Right atrium auricular region (tissue), 2 donors: ENCODE data around the gene HNRNPUL2. TPM values are rescaled to one million over a fixed set of nuclear protein-coding genes. Genes with fewer than 3 reads are reported as not detected.
"Not testable (repeated sequence)": the region's sequence is repeated elsewhere in the genome, so short reads cannot be mapped to it uniquely, and the experiment has no call there.

Source experiments
- DNase-seq: peaks from one replicate; pipeline ENCODE4 v3.0.0-alpha.2; 2019; ENCODE audit warnings: low spot score
- H3K27ac ChIP-seq, 2 donors: fragments of 200-600 bp; sonication (generic); 1 replicate in 1 of 2; 2 replicates in 1 of 2; pipeline ENCODE4 v1.5.1; 2016 to 2019
- H3K27me3 ChIP-seq, 2 donors: fragments of 200-600 bp; sonication (generic); one replicate each; pipeline versions ENCODE4 v1.5.1 to v1.6.0; 2017 to 2019
- H3K36me3 ChIP-seq: fragments of 200-600 bp; sonication (generic); one replicate; pipeline ENCODE4 v1.5.1; 2016
- H3K4me1 ChIP-seq, 2 donors: fragments of 200-600 bp; sonication (generic); one replicate each; pipeline versions ENCODE4 v1.5.1 to v1.6.0; 2017 to 2019
- H3K4me3 ChIP-seq, 2 donors: fragments of 200-600 bp; sonication (generic); 1 replicate in 1 of 2; 2 replicates in 1 of 2; pipeline ENCODE4 v1.5.1; 2017 to 2019; ENCODE audit warnings: mild to moderate bottlenecking in 1 of 2, moderate library complexity in 1 of 2
- H3K9me3 ChIP-seq, 2 donors: fragments of 200-600 bp; sonication (generic); one replicate each; pipeline ENCODE4 v1.5.1; 2019
- CTCF ChIP-seq, 2 donors: fragments of 200-600 bp; sonication (generic); IDR thresholded peaks; one replicate each; pipeline ENCODE4 v1.5.1; 2019; ENCODE audit warnings: antibody characterized with exemption in 2 of 2
- total RNA-seq, 2 donors: library from RNA; depleted of rRNA; stranded (reverse); fragments of >200 nt; gene quantifications; one replicate each; pipeline ENCODE4 v1.1.0, GENCODE V29; 2016

Gene HNRNPUL2
- total RNA-seq, 2 donors from 2014 or later, result 12.2 to 15.6 TPM

- Histone ChIP-seq H3K27me3 (no peaks in the 10 kb centered on the region), H3K27ac (peak overlapping the region; percentile 93 to 98), H3K9me3 (no peaks in the 10 kb centered on the region), H3K4me3 (peak overlapping the region in 1 of 2 donors; percentile 61), H3K4me1 (peaks cover 0 to 51% of the 10 kb centered on the region in 2 donors), H3K36me3 (peaks cover 18% of the 10 kb centered on the region)
- no peak for TF ChIP-seq CTCF (IDR thresholded peaks at IDR 0.05)
- DNase-seq, result no peak
These were observed 18.9 kb downstream of the HNRNPUL2 start for GRCh38 chr11:62708392-62708791.

GRCh38 chr11:62707277-62707861 lies 19.9 kb downstream of the HNRNPUL2 start, which contains the start of the genes BSCL2 and GNG3:
Gene BSCL2, minus strand, starts transcription at chr11:62707424. Its CDS starts 229 bp downstream, at chr11:62707195.
Gene GNG3, plus strand, starts transcription at chr11:62707676. Its CDS starts 620 bp downstream, at chr11:62708296.
- no peak for DNase-seq
- TF ChIP-seq CTCF (IDR thresholded peaks at IDR 0.05), result no peak
- Histone ChIP-seq H3K36me3 (peaks cover 18% of the 10 kb centered on the region), H3K27me3 (no peaks in the 10 kb centered on the region), H3K27ac (peak within 1 kb of the TSS; percentile 93 to 98), H3K9me3 (no peaks in the 10 kb centered on the region), H3K4me1 (peaks cover 0 to 41% of the 10 kb centered on the region in 2 donors), H3K4me3 (peak within 1 kb of the TSS; percentile 69 to 84)

DNA sequence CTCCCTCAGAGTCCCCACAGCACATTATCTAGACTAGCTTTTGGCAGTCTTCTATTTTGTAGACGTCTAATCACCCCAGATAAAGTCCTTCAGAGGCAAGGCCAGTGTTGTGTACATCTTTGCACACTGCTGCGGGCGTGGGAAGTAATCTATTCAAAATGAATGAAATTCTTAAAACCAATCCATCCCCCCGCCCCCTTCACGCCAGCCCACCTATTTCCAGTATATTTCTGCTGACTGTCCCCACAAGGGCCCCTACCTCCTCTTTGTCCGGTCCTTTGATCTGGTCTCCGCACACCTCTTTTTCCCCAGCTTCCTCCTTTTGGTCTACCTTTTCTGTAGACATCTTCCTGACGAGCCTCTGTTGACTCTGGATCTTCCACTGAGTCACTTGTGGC lies 20.4 kb downstream of the HNRNPUL2 start:
- Histone ChIP-seq H3K27ac (peak overlapping the region; percentile 68 to 96), H3K4me3 (peak overlapping the region; percentile 69 to 84), H3K4me1 (peaks cover 0 to 38% of the 10 kb centered on the region in 2 donors), H3K9me3 (no peaks in the 10 kb centered on the region), H3K27me3 (no peaks in the 10 kb centered on the region), H3K36me3 (peaks cover 14% of the 10 kb centered on the region)
- no peak for DNase-seq
- TF ChIP-seq CTCF (IDR thresholded peaks at IDR 0.05), result no peak

DNA sequence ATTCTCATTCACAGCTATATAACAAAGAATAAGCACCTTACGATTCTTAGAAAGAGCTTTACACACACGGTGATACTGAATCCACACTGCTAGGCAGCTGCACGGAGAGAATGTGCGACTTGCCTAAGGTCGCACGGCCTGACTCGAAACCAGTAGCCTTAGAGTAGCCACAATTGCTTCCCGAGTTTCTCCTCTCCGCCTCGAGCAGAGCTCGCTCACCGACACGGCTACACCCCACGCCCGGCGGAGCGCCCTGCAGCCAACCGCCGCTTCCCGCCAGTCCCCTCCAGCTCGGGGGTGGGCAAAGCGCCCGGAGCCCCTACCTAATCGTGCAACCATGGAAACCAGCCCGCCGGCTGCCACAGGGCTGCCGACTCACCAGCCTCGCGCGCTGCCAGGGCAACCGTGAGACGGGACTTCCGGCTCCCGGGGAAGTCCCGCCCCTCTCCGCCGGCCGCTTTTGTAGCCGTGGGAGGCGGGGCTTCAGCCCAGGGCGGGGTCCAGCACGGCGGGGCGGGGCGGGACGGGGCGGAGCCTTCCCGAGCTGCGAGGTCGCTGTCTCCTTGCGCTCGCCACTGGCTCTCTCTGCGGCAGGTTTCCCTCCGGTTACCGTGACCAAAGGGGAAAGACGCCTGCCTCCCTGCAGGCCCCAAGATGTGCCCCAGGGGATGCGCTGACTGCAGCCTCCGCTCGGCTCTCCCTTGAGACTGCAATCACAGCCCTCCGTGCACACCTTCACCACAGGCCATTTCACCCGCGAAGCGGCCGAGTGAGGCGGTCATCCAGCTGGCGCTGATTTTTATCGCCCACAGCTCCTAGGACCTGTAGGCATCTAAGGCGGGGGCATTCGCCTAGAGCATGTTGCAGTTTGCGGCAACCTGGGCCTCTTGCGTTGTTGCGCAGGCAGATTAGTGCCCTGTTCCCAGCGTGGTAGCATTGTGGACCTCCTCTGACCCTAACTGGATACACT lies 21.1 kb downstream of the HNRNPUL2 start:
- H3K36me3 ChIP-seq, result peaks cover 14% of the 10 kb centered on the region
- no peak for TF ChIP-seq CTCF (IDR thresholded peaks at IDR 0.05)
- peak overlapping the region; percentile 68 to 96 for H3K27ac ChIP-seq
- peaks cover 0 to 38% of the 10 kb centered on the region in 2 donors for H3K4me1 ChIP-seq
- DNase-seq, result peak; percentile 96
- no peaks in the 10 kb centered on the region for H3K9me3 ChIP-seq
- peak overlapping the region; percentile 69 to 84 for H3K4me3 ChIP-seq
- no peaks in the 10 kb centered on the region for H3K27me3 ChIP-seq

GRCh38 chr11:62705413-62705812 lies 21.8 kb downstream of the HNRNPUL2 start:
- peaks cover 0 to 36% of the 10 kb centered on the region in 2 donors for H3K4me1 ChIP-seq
- no peak for TF ChIP-seq CTCF (IDR thresholded peaks at IDR 0.05)
- no peaks in the 10 kb centered on the region for H3K27me3 ChIP-seq
- H3K4me3 ChIP-seq, result peak overlapping the region; percentile 69 to 84
- no peak for DNase-seq
- H3K27ac ChIP-seq, result peak overlapping the region; percentile 68 to 96
- no peaks in the 10 kb centered on the region for H3K9me3 ChIP-seq
- H3K36me3 ChIP-seq, result peaks cover 10% of the 10 kb centered on the region

DNA sequence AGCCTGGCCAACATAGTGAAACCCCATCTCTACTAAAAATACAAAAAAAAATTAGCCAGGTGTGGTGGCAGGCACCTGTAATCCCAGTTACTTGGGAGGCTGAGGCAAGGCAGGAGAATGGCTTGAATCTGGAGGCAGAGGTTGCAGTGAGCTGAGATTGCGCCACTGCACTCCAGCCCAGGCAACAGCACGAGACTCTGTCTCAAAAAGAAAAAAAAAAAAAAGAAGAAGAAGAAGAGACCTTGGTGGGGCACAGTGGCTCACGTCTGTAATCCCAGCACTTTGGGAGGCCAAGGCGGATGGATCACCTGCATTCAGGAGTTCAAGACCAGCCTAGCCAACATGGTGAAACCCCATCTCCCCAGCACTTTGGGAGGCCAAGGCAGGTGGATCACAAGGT lies 23.3 kb downstream of the HNRNPUL2 start:
- H3K27me3 ChIP-seq, H3K4me3 ChIP-seq, H3K9me3 ChIP-seq: not testable (repeated sequence)

More for the DNA sequence above, 23.3 kb downstream of the HNRNPUL2 start:
- DNase-seq, H3K27ac ChIP-seq: not testable (repeated sequence)
- Histone ChIP-seq H3K36me3 (peaks cover 10% of the 10 kb centered on the region), H3K4me1 (peaks cover 0 to 28% of the 10 kb centered on the region in 2 donors)
